C4-2B (cell line): Measurements from ENCODE around the gene HOXD4.

ENCODE experiments used
- H3K27ac ChIP-seq: fragments of 450-650 bp; 2 replicates; pipeline ENCODE4 v1.5.1; 2017
- CTCF ChIP-seq: fragments of 450-650 bp; conservative IDR thresholded peaks from 2 replicates; pipeline ENCODE4 v1.5.1; 2017; ENCODE audit warnings: mild to moderate bottlenecking
- ZFX ChIP-seq: fragments of 450-650 bp; IDR thresholded peaks from 2 replicates; pipeline ENCODE4 v1.6.1; 2017

The HOXD4 gene

GRCh38 chr2:176105078-176105729 is 46.1 kb upstream of the HOXD4 start:
- H3K27ac ChIP-seq = no peak overlapping the region
- no peak for TF ChIP-seq ZFX

- no peak for TF ChIP-seq CTCF
- no peak for TF ChIP-seq ZFX
- H3K27ac ChIP-seq = no peak overlapping the region
These were observed 45.4 kb upstream of the HOXD4 start for GRCh38 chr2:176105730-176106580.

GRCh38 chr2:176106581-176107539 is 44.5 kb upstream of the HOXD4 start, which contains the start of gene HOXD11:
HOXD11 (plus strand) TSS chr2:176107280; CDS start chr2:176107356, 76 bp downstream.
- TF ChIP-seq ZFX (no peak), CTCF (no peak)
- no peak within 1 kb of the TSS for H3K27ac ChIP-seq

GRCh38 chr2:176107731-176108181 is 43.6 kb upstream of the HOXD4 start:
- no peak overlapping the region for H3K27ac ChIP-seq
- TF ChIP-seq CTCF (no peak), ZFX (no peak)

- no peak overlapping the region for H3K27ac ChIP-seq
- TF ChIP-seq ZFX = no peak
- no peak for TF ChIP-seq CTCF
These were observed 42.0 kb upstream of the HOXD4 start for GRCh38 chr2:176109192-176109901.

GRCh38 chr2:176109946-176110345 is 41.4 kb upstream of the HOXD4 start:
- no peak overlapping the region for H3K27ac ChIP-seq
- TF ChIP-seq CTCF (no peak), ZFX (no peak)
